ENCODE measurements around the gene STXBP6.
A peak's percentile ranks its signal among the peaks of the same experiment; 100 is the strongest.
"Not testable (repeated sequence)": the region's sequence is repeated elsewhere in the genome, so short reads cannot be mapped to it uniquely, and the experiment has no call there.

The STXBP6 gene

GRCh38 chr14:24956104-24956503 is 93.8 kb downstream of the STXBP6 start:
- no peak for DNase-seq (ENCODE audit: low spot score)

DNA sequence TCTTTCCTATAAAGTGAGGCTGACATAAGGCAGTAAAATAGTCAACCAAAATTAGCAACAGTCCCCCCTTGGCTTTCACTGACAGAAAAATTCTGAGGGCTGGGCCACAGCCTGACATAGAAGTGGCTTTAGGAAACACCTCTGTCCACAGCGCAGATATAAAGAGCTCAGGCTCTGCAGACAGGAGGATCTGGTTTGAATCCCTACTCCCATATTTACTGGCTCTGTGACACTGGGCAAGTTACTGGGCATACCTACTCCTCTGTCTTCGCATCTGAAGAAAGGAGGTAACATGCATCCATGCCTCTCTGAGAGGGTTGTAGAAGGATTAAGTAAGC is 95.3 kb downstream of the STXBP6 start:
- DNase-seq (ENCODE audit: low spot score) = no peak

GRCh38 chr14:24954037-24954699 is 95.8 kb downstream of the STXBP6 start:
- no peak for DNase-seq (ENCODE audit: low spot score)

DNA sequence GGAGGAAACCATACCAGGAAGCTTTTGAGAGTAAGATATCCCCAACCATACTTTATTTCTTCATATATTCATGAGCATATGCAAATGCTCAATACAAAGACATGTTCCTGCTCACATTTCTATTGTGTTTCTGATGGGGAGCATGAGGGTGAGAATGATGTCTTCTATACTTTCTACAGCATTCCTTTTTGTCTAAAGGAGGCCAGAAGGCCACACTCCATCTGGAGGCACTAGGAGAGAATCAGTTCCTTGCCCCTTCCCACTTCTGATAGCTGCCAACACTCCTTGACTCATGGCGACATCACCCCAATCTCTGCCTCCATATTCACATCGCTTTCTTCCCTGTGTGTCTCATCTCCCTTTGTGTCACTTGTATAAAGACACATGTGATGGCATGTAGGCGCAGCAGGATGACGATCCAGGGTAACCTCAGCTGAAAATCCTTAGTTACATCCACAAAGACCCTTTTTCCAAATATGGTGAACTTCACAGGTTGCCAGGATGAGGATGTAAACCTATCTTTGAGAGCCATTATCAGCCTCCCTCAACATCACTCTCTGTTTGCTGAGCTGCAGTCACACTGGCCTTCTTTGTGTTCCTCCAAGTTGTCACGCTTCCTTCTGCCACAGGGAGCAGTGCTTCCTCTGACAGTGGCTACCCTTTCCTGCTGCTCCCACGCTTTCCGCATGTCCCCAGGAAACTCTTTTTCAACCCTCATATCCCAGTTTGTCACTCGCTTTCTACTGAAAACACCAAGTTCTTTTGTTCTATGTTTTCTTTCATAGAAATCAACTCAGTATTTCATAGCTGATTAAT is 96.9 kb downstream of the STXBP6 start:
- no peak for DNase-seq (ENCODE audit: low spot score)

GRCh38 chr14:24948261-24948847 is 101.6 kb downstream of the STXBP6 start:
- no peak for DNase-seq (ENCODE audit: low spot score)

DNA sequence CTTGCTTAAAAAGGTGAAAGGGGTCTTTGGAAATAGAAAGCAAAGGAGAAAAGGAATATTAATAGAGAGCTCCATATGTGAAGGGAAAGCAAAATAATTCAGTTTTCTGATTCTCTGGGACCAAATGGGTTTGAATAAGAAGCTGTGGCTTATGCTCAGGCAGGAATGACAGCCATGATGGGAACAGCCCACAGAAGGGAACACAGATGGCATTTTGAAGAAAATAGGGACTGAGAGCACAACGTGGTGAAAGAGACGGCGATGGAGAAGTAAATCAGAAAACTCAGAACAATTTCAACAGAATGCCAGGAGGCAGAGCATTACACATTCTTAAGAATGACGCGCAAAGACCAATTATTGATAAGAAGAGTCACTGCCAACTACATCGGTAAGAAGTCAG is 102.8 kb downstream of the STXBP6 start:
- DNase-seq (ENCODE audit: low spot score) = no peak

DNA sequence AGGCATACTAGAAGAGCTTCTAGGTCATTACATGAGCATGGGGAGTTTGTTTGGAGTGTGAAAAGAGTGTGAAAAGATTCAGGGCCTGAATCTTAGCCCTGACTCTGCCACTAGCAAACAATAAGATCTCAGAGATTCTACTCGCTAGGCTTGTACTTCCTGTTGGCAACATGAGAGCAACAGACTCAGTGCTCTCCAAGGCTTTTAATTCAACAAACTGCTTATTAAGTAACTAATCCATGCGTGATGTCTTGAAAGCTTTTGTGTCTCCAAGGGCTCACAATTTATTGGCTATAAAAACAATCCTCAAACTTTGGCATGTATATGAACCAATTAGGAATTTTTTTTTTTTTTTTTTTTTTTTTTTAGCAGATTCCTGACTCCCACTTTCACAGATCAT is 105.1 kb downstream of the STXBP6 start:
- no peak for DNase-seq (ENCODE audit: low spot score)

DNA sequence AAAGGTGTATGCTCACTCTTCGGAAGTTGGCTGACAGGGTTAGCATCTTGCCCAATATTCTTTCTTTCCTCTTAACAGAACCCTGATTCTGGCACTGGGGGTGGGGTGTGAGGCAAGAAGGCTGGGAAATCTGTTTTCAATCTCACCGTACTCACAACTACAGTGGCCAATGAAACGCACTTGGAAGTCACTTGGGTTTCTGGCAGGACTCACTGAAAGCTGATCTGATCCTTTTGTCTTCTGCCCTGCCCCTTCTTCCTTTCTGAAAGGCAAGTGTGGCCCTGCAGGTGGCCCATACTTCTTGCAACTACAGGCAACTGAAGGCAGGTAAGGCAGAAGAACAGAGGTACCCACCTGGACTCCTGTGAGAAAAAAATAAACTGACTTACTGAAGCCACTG is 106.9 kb downstream of the STXBP6 start:
- DNase-seq (ENCODE audit: low spot score) = no peak

GRCh38 chr14:24941719-24942118 is 108.2 kb downstream of the STXBP6 start:
- peak; percentile 24 for DNase-seq (ENCODE audit: low spot score)

GRCh38 chr14:24940213-24940783 is 109.6 kb downstream of the STXBP6 start:
- DNase-seq (ENCODE audit: low spot score) = no peak

GRCh38 chr14:24938593-24938992 is 111.4 kb downstream of the STXBP6 start:
- no peak for DNase-seq (ENCODE audit: low spot score)

GRCh38 chr14:24937300-24937699 is 112.6 kb downstream of the STXBP6 start:
- DNase-seq (ENCODE audit: low spot score) = no peak

DNA sequence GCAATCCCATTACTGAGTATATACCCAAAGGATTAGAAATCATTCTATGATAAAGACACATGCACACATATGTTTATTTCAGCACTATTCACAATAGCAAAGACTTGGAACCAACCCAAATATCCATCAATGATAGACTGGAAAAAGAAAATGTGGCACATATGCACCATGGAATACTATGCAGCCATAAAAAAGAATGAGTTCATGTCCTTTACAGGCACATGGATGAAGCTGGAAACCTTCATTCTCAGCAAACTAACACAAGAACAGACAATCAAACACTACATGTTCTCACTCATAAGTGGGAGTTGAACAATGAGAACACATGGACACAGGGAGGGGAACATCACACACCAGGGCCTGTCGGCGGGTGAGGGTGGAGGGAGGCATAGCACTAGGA is 113.2 kb downstream of the STXBP6 start:
- not testable (repeated sequence) for DNase-seq (ENCODE audit: low spot score)

DNA sequence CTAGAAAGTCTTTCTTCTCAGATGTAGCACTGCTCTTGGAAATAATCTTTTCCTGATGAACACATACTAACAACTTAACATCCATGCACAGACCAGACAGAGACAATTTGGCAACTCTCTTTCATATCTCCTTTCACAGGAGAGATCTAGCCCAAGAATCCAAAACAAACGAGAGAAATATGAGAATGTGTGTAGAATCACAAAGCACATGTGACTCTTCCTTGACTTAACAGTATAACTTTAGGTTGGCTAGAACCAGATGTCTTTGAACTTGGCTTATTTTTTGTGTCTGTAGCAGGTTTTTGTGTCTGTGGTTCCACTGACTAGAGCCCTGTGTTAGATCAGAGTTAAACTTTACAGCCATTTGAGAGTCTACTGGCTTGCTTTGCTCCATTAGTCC is 114.2 kb downstream of the STXBP6 start:
- no peak for DNase-seq (ENCODE audit: low spot score)

- no peak for DNase-seq (ENCODE audit: low spot score)
These were observed 121.5 kb downstream of the STXBP6 start for GRCh38 chr14:24928386-24928900.

DNA sequence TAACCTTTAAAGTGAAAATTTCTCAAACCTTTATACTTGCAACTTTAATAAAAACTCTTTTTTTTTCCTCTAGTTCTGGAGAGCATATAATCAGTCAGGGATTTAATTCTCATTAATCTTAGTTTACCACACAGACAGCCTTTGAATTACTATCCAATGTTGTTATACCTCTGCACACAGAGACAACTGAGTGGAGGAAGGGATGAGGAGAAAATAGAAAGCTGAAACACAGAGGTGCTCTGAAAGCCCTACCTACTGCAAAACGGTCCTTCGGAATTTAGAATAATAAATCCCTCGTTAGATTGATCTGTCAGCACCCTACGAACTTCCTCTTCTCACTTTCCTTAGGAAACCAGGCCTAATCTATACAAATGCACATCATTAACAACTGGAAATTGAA is 122.1 kb downstream of the STXBP6 start:
- DNase-seq (ENCODE audit: low spot score) = no peak

GRCh38 chr14:24925771-24926374 is 124.1 kb downstream of the STXBP6 start:
- DNase-seq (ENCODE audit: low spot score) = no peak

- no peak for DNase-seq (ENCODE audit: low spot score)
These were observed 125.4 kb downstream of the STXBP6 start for GRCh38 chr14:24924544-24924943.

DNA sequence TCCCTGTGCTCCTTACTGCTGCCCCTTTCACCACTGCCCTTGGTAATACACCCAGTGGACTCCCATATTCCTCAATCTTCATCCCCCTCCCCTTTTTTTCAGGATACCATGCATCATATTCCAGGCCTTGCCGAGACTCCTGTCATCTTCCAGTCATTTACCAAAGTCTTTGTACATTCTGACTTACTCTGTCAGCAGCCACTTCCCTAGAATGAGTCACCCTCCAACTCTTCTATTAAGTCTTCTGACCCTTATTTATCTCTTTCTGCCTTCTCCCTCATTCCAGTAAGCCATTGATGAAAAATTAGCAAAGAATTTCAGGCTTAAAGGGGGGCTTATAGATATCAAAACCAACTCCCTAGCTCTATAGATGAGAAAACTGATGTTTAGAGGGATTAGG is 128.0 kb downstream of the STXBP6 start:
- DNase-seq (ENCODE audit: low spot score) = no peak

DNA sequence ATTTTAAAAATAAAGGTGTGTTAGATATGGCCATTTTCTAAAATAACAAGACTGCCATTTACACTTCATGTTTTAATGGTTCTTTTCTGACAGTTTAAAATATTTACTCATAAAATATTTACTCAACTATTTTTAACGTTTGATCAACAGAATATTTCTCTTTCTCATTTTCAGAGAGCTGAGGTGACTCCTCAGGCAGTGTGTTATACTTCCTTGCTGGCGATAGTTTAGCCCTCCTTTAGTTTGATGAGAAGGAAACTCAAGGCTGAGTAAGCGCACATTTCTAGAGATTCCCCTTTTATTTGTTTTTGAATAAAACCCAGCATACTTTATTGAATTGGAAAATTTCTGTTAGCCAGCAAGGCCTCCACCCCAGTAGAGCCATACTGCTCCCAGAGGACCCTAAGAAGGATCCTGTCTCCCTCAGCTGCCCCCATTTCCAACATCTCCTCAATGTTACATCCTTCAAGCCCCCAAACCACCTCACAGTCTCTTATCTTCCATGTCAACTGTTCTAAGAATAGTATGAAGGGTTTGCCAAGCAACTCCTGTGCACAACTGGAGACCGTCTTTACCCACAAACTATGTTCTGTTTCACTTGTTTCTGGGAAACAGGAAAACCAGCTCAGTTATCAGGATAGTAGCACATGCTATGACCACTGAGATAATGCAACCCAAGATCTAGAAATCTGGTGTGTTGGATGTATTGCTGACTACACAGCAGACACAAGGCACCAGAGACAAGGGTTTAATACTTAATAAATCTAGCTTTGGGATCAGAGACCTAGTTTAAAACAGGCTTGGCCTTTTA is 129.5 kb downstream of the STXBP6 start:
- no peak for DNase-seq (ENCODE audit: low spot score)

- no peak for DNase-seq (ENCODE audit: low spot score)
These were observed 131.1 kb downstream of the STXBP6 start for GRCh38 chr14:24918822-24919221.

All from germinal center (tissue), 1 donor.